GM23248 (cell line): ENCODE measurements around the gene CCL25. TPM values are rescaled to one million over a fixed set of nuclear protein-coding genes. Genes with fewer than 3 reads are reported as not detected.

Source experiments
- DNase-seq: peaks from one replicate; pipeline ENCODE4 v3.0.0-alpha.2; 2015
- H2AFZ ChIP-seq: fragments of 200-600 bp; sonication (generic); 2 replicates; pipeline ENCODE4 v1.6.1; 2016; ENCODE audit warnings: antibody characterized with exemption
- H3F3A ChIP-seq: fragments of 200-600 bp; sonication (generic); 2 replicates; pipeline ENCODE4 v1.6.1; 2016; ENCODE audit warnings: mild to moderate bottlenecking, antibody characterized with exemption, mixed run types; ENCODE audit not compliant: insufficient read depth
- H3K27ac ChIP-seq: fragments of 200-600 bp; sonication (generic); 2 replicates; pipeline ENCODE4 v1.5.1; 2016; ENCODE audit warnings: mild to moderate bottlenecking
- H3K27me3 ChIP-seq: fragments of 200-600 bp; sonication (generic); replicated peaks from 2 replicates; pipeline ENCODE4 v1.6.1; 2016; ENCODE audit warnings: mild to moderate bottlenecking; ENCODE audit not compliant: insufficient read depth
- H3K36me3 ChIP-seq: fragments of 200-600 bp; sonication (generic); 2 replicates; pipeline ENCODE4 v1.6.1; 2016; ENCODE audit warnings: low read depth, mild to moderate bottlenecking
- H3K4me1 ChIP-seq: fragments of 200-600 bp; sonication (generic); 2 replicates; pipeline ENCODE4 v1.6.1; 2016; ENCODE audit warnings: mild to moderate bottlenecking; ENCODE audit not compliant: insufficient read depth
- H3K4me2 ChIP-seq: fragments of 200-600 bp; sonication (generic); one replicate; pipeline ENCODE4 v1.6.1; 2016; ENCODE audit warnings: mild to moderate bottlenecking; ENCODE audit not compliant: unreplicated experiment
- H3K4me3 ChIP-seq: fragments of 200-600 bp; sonication (generic); 2 replicates; pipeline ENCODE4 v1.5.1; 2016; ENCODE audit warnings: mild to moderate bottlenecking
- H3K79me2 ChIP-seq: fragments of 200-600 bp; sonication (generic); 2 replicates; pipeline ENCODE4 v1.6.1; 2016; ENCODE audit warnings: mild to moderate bottlenecking; ENCODE audit not compliant: insufficient read depth
- H3K9ac ChIP-seq: fragments of 200-600 bp; sonication (generic); 2 replicates; pipeline ENCODE4 v1.6.1; 2016; ENCODE audit warnings: mild to moderate bottlenecking
- H3K9me2 ChIP-seq: fragments of 200-600 bp; sonication (generic); 2 replicates; pipeline ENCODE4 v1.6.1; 2016; ENCODE audit warnings: mixed run types, mild to moderate bottlenecking, moderate library complexity; ENCODE audit not compliant: insufficient read depth
- H3K9me3 ChIP-seq: fragments of 200-600 bp; sonication (generic); one replicate; pipeline ENCODE4 v1.6.1; 2017; ENCODE audit warnings: low read depth
- H4K20me1 ChIP-seq: fragments of 200-600 bp; sonication (generic); 2 replicates; pipeline ENCODE4 v1.6.0; 2016; ENCODE audit not compliant: insufficient read depth
- EZH2 ChIP-seq: fragments of 200-600 bp; sonication (generic); IDR thresholded peaks from 2 replicates; pipeline ENCODE4 v1.6.1; 2018; ENCODE audit warnings: antibody characterized with exemption, mild to moderate bottlenecking; ENCODE audit not compliant: insufficient read depth, poor library complexity, severe bottlenecking
- EZH2phosphoT487 ChIP-seq: fragments of 200-600 bp; sonication (generic); IDR thresholded peaks from 2 replicates; pipeline ENCODE4 v1.6.1; 2018; ENCODE audit warnings: antibody characterized with exemption, moderate library complexity, mild to moderate bottlenecking, low read depth; ENCODE audit not compliant: insufficient read depth
- WGBS, 2 experiments: methylation state at CpG; one replicate each; pipeline ENCODE4 v1.1.6; 2015 to 2017; ENCODE audit warnings: low lambda C conversion rate in 2 of 2, low coverage in 1 of 2; ENCODE audit errors: missing lambda C conversion rate in 2 of 2; 5-methylcytosine and 5-hydroxymethylcytosine counted together
- in situ Hi-C: fragments of 300-500 bp; cut with MboI; formaldehyde crosslinking; loops from 2 replicates; pipeline ENCODE4 v1.15.0; 2020
- polyA plus RNA-seq: library from polyadenylated mRNA; unstranded; fragments of >200 nt; fragmentation: Nextera tagmentation; extraction: Ambion mirVana; gene quantifications from 2 replicates; pipeline ENCODE4 v1.2.1, GENCODE V29; 2016
- total RNA-seq: library from RNA; depleted of rRNA; stranded (reverse); fragments of >200 nt; shearing (Covaris generic); gene quantifications from 2 replicates; pipeline ENCODE4 v1.2.3, GENCODE V29; 2014

Gene CCL25
- total and polyA plus RNA-seq, 2 experiments from 2014 or later = not detected

GRCh38 chr19:8108560-8109445, 56.2 kb downstream of the CCL25 start:
- Histone ChIP-seq H3K27me3 (no peaks in the 10 kb centered on the region; the same call in 1 of the 2 replicates), H3K9me3 (no peaks in the 10 kb centered on the region), H3F3A (no peaks in the 10 kb centered on the region), H3K4me1 (no peaks in the 10 kb centered on the region), H3K9ac (no peak overlapping the region), H3K4me3 (no peak overlapping the region), H3K79me2 (no peaks in the 10 kb centered on the region), H3K36me3 (no peaks in the 10 kb centered on the region), H3K9me2 (no peaks in the 10 kb centered on the region), H3K27ac (no peak overlapping the region), H3K4me2 (no peak overlapping the region), H2AFZ (no peak overlapping the region), H4K20me1 (no peaks in the 10 kb centered on the region)
- no peak for DNase-seq
- in situ Hi-C loops = no loop called here
- TF ChIP-seq EZH2 (no peak), EZH2phosphoT487 (no peak)
- 50 to 52% methylated on average over 18 to 19 of the region's 19 CpGs for WGBS, 2 experiments

- no peak overlapping the region for H3K27ac ChIP-seq
- DNase-seq = no peak
- H4K20me1 ChIP-seq = no peaks in the 10 kb centered on the region
- in situ Hi-C loops = no loop called here
- no peak overlapping the region for H3K9ac ChIP-seq
- no peaks in the 10 kb centered on the region for H3K9me2 ChIP-seq
- H3K4me2 ChIP-seq = no peak overlapping the region
- no peaks in the 10 kb centered on the region for H3K36me3 ChIP-seq
- H3K27me3 ChIP-seq = no peaks in the 10 kb centered on the region; the same call in 1 of the 2 replicates
- no peaks in the 10 kb centered on the region for H3K4me1 ChIP-seq
- no peaks in the 10 kb centered on the region for H3K79me2 ChIP-seq
- H3K9me3 ChIP-seq = no peaks in the 10 kb centered on the region
- TF ChIP-seq EZH2 (no peak), EZH2phosphoT487 (no peak)
- H3K4me3 ChIP-seq = no peak overlapping the region
- 52 to 55% methylated on average over 11 to 12 of the region's 12 CpGs for WGBS, 2 experiments
- no peaks in the 10 kb centered on the region for H3F3A ChIP-seq
- H2AFZ ChIP-seq = no peak overlapping the region
These were observed 56.9 kb downstream of the CCL25 start for GRCh38 chr19:8109455-8109854.

- H3K79me2 ChIP-seq = no peaks in the 10 kb centered on the region
- H3K27ac ChIP-seq = no peak overlapping the region
- no peaks in the 10 kb centered on the region for H3K9me2 ChIP-seq
- in situ Hi-C loops = no loop called here
- H3K4me3 ChIP-seq = no peak overlapping the region
- no peak for DNase-seq
- WGBS, 2 experiments = 51 to 53% methylated on average over 7 of the region's 7 CpGs
- H3K4me2 ChIP-seq = no peak overlapping the region
- H3K27me3 ChIP-seq = no peaks in the 10 kb centered on the region; the same call in 1 of the 2 replicates
- no peaks in the 10 kb centered on the region for H3K9me3 ChIP-seq
- no peak overlapping the region for H3K9ac ChIP-seq
- H3K4me1 ChIP-seq = no peaks in the 10 kb centered on the region
- H3F3A ChIP-seq = no peaks in the 10 kb centered on the region
- TF ChIP-seq EZH2phosphoT487 = no peak
- no peak for TF ChIP-seq EZH2
- no peaks in the 10 kb centered on the region for H3K36me3 ChIP-seq
- no peak overlapping the region for H2AFZ ChIP-seq
- H4K20me1 ChIP-seq = no peaks in the 10 kb centered on the region
These were observed 57.5 kb downstream of the CCL25 start for GRCh38 chr19:8109890-8110662.

GRCh38 chr19:8110931-8111330, 58.4 kb downstream of the CCL25 start:
- no peak overlapping the region for H3K27ac ChIP-seq
- 66 to 77% methylated on average over 11 to 16 of the region's 16 CpGs for WGBS, 2 experiments

More at GRCh38 chr19:8110931-8111330, 58.4 kb downstream of the CCL25 start:
- TF ChIP-seq EZH2 (no peak), EZH2phosphoT487 (no peak)
- in situ Hi-C loops = no loop called here
- H4K20me1 ChIP-seq = no peaks in the 10 kb centered on the region
- H3K36me3 ChIP-seq = no peaks in the 10 kb centered on the region
- no peak for DNase-seq
- no peaks in the 10 kb centered on the region for H3K4me1 ChIP-seq
- H3K4me2 ChIP-seq = no peak overlapping the region
- no peak overlapping the region for H2AFZ ChIP-seq
- no peak overlapping the region for H3K9ac ChIP-seq
- no peaks in the 10 kb centered on the region for H3K9me2 ChIP-seq
- H3K27me3 ChIP-seq = no peaks in the 10 kb centered on the region; the same call in 1 of the 2 replicates
- H3K9me3 ChIP-seq = no peaks in the 10 kb centered on the region
- H3K79me2 ChIP-seq = no peaks in the 10 kb centered on the region
- no peaks in the 10 kb centered on the region for H3F3A ChIP-seq
- no peak overlapping the region for H3K4me3 ChIP-seq
